ENCODE results near the gene TMC1.

TMC1 gene

GRCh38 chr9:72576087-72576486 is 54.7 kb downstream of the TMC1 start:
- no peak for FAIRE-seq

- FAIRE-seq = no peak
Measured at GRCh38 chr9:72577212-72577753, 55.9 kb downstream of the TMC1 start.

GRCh38 chr9:72579190-72579589 is 57.8 kb downstream of the TMC1 start:
- no peak for FAIRE-seq

- no peak for FAIRE-seq
Measured at GRCh38 chr9:72579880-72580550, 58.6 kb downstream of the TMC1 start.

GRCh38 chr9:72581694-72582093 is 60.3 kb downstream of the TMC1 start:
- no peak for FAIRE-seq

- no peak for FAIRE-seq
Measured at GRCh38 chr9:72583370-72583769, 62.0 kb downstream of the TMC1 start.

GRCh38 chr9:72586388-72587130 is 65.2 kb downstream of the TMC1 start:
- no peak for FAIRE-seq

- no peak for FAIRE-seq
Measured at GRCh38 chr9:72588336-72588735, 66.9 kb downstream of the TMC1 start.

- no peak for FAIRE-seq
Measured at GRCh38 chr9:72589667-72590521, 68.5 kb downstream of the TMC1 start.

GRCh38 chr9:72590824-72591223 is 69.4 kb downstream of the TMC1 start:
- no peak for FAIRE-seq

GRCh38 chr9:72592502-72593403 is 71.3 kb downstream of the TMC1 start:
- FAIRE-seq = peak; percentile 60

GRCh38 chr9:72596451-72597180 is 75.2 kb downstream of the TMC1 start:
- no peak for FAIRE-seq

- no peak for FAIRE-seq
Measured at GRCh38 chr9:72597181-72597517, 75.7 kb downstream of the TMC1 start.

GRCh38 chr9:72597601-72598000 is 76.2 kb downstream of the TMC1 start:
- FAIRE-seq = no peak

GRCh38 chr9:72598639-72599038 is 77.2 kb downstream of the TMC1 start:
- no peak for FAIRE-seq

GRCh38 chr9:72599874-72600534 is 78.6 kb downstream of the TMC1 start:
- FAIRE-seq = no peak

- FAIRE-seq = no peak
Measured at GRCh38 chr9:72600671-72601070, 79.3 kb downstream of the TMC1 start.

- no peak for FAIRE-seq
Measured at GRCh38 chr9:72601615-72602014, 80.2 kb downstream of the TMC1 start.

GRCh38 chr9:72612449-72612848 is 91.0 kb downstream of the TMC1 start:
- FAIRE-seq = no peak

GRCh38 chr9:72614067-72614466 is 92.7 kb downstream of the TMC1 start:
- FAIRE-seq = no peak

GRCh38 chr9:72615931-72616330 is 94.5 kb downstream of the TMC1 start:
- no peak for FAIRE-seq
